HG03457 (cell line): ENCODE results near the gene EPN3.

ENCODE experiments used
- ATAC-seq: cut with Tn5 transposase; IDR thresholded peaks from one replicate; pipeline ENCODE4 v1.9.1; 2021; ENCODE audit warnings: moderate number of reproducible peaks; ENCODE audit not compliant: unreplicated experiment

The EPN3 gene

DNA sequence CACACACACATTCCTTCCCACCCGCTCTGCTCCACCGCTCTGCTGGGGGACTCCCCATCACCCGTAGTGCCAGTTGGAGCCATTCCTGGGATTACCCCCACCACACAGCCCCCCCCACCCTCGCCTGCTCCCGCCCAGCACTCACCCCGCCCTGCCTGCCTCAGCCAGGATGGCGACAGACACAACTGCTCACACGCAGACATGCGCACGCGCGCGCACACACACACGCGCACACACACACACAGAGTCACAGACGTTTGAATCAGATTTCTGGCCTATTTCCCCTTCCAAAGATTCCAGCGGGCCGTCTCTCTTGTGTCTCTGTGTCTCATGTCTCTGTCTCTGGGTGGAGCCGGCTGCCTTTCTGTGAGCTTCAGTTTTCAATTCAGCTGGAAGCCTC, 32.4 kb downstream of the EPN3 start:
- no peak for ATAC-seq

DNA sequence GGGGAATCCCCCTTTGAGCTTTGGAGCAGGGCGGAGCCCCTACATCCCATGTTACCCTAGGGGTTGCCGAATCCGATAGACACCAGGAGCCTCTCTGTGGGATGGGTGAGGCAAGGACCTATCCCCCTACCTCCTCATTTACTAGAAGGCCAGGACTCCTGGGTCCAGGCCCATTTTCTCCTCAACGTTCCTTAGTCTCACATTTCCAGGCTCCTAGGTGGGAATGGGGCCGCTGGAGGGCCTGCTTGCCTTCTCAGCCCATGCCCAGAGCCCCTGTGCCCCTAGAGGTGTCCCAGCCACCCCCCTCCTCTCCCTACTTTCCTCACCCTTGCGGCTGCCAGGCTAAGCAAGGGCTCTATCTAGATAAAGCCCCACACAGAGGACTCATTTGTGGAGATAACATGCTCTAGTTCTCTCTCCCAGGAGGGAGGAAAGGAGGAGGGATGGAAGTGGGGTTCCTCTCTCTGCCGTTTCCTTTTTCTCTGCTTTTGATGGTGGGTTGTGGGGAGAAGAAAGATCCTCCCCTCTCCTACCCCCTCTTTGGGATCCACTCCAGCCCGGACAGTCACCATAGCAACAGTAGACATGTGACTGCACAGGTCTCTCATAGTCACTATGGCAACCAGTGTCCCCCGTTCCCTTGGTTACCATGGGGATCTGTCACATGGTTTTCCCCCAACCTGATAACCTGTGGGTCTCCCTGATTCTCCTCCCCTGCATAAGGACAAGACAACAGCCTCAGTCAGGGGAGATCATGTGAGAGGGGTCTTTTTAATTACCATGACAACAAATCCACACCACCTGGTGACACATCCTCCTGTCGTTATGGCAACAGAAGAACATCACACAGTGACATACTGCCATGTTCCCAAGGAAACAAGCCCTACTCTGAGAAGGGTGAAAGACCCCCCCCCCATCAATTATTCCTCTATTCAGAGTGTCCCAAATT, 33.1 kb downstream of the EPN3 start:
- ATAC-seq: no peak

DNA sequence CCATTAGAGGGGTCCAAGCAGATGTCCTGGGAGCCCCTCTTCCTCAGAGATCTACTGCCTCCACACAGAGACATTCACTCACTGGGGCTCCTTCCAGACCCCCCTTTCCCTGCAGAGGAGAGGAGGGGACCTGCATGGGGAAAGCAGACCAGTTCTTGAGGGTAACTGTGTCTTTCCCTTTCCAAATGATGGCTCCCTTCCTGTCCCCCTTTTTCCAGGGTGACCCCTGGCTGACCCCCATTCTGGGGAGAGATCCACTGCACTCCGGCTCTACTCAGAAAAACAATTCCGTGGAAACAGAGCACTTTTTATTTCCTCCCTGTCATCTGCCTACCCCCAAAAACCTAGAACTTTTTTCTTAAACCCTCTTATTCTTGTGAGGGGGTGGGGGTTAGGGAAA, 34.4 kb downstream of the EPN3 start:
- ATAC-seq: no peak

DNA sequence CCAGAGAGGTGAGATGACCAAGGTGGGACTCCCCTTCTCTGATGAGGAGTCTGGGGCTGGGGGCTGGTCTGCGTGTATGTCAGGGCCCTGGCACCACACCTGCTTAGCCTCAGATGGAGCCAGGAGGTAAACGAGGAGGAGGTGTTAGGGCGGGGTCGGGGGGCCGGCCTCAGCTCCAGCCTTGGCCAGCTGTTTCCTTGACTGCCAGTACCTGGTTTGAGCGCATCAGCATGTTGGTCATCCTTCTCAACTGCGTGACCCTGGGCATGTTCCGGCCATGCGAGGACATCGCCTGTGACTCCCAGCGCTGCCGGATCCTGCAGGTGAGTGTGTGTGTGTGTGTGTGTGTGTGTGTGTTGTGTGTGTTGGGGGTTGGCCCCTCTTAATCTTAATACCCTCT, 36.1 kb downstream of the EPN3 start:
- no peak for ATAC-seq

DNA sequence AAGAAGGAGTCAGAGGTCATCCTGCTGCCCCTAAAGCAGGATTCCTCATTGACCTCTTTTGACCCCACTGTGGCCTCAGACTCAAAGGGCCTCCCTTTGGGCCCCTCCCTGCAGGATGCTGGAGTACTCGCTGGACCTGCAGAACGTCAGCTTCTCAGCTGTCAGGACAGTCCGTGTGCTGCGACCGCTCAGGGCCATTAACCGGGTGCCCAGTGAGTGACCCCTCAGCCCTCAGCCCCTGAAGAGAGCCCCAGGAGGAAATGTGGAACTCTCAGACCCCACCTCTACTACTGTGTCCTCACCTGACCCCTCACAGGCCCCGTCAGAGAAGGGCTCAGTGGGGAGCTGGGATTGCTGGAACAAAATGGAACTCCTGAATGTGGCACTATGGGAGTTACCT, 37.1 kb downstream of the EPN3 start:
- no peak for ATAC-seq

DNA sequence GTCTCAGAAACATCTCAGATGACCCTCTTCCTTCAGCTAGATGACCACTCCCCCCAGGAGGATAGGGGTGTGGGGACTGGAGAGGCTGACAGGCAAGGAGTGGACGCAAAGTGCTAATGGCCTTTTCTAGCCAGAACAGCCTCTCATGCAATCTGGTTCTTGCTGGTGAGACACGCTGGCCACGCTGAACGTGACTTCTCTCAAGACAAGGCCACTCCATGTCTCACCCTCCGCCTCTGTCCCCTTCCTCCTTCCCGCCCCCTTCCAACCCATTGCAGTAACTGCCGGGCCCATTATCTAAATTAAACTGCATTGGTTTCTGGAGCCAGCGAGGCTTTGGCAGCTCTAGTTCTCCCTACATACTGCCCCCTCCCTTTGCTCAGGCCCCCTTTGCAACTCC, 37.5 kb downstream of the EPN3 start:
- ATAC-seq: no peak

DNA sequence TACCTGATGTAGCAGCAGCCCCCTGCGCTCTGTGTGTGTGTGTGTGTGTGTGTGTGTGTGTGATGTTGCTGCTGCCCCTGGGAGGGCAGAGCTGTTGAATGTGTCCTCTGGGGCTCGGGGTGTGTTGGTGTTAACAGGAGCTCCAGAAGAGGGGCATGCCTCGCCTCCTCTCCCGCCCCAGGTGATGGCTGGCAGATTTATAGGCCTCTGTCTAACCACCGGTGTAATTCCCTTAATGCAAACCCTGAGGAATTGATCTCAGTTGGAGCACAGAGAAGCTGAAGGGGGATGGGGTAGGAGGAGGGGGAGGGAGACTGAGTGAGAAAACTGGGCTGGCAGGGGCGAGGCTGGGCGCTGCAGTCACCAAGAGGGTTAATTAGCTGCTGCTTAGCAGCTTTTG, 38.0 kb downstream of the EPN3 start:
- no peak for ATAC-seq

DNA sequence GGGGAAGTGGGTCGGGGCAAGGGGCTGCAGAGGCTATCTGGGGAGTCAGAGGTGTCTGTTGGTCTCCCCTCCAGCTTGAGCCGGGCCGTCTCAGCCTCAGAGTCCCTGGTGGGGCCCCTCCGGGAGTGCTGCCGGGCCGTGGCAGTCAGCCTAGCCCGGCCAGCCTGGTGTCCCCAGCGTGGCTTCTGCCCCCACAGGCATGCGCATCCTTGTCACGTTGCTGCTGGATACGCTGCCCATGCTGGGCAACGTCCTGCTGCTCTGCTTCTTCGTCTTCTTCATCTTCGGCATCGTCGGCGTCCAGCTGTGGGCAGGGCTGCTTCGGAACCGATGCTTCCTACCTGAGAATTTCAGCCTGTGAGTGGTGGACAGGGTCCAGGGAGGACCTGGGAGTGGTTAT, 39.1 kb downstream of the EPN3 start:
- no peak for ATAC-seq

DNA sequence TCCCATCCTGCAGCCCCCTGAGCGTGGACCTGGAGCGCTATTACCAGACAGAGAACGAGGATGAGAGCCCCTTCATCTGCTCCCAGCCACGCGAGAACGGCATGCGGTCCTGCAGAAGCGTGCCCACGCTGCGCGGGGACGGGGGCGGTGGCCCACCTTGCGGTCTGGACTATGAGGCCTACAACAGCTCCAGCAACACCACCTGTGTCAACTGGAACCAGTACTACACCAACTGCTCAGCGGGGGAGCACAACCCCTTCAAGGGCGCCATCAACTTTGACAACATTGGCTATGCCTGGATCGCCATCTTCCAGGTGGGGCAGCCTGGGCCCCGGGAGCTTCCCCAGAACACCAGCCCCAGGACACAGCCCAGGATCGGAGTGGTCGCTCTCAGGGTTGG, 40.0 kb downstream of the EPN3 start:
- ATAC-seq: no peak

DNA sequence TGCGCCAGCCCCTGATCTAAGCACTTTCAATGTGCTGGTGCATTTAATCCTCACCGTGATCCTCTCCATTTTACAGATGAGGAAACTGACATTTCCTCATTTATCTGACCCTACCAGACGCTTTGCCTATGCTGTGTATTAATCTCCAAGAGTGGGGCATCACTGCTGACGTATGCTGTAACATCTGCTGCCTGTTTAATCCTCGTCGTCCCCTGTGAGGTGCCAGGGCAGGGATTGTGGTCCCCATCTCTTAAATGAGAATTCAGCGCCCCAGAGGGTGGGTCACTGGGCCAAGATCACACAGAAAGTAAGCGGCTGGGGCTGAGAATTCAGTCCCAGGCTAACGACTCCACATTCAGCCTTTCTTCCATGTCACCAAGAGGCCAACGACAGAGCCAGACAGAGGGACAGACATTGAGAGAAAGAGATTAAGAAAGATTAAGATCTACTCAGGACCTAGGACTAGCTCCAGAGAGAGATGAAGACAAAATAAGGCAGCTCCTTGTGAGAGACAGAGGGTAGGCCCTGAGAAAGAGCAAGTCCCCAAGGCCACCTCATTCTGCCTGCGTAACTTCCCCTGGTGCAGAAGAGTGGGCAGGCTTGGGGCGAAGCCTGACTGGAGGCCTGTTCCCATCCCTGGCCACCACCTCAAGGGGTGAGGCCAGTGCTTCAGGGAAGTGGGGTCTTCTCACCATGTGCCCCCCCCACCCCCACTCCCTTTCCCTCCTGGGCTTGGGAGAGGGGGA, 41.5 kb downstream of the EPN3 start:
- ATAC-seq: no peak

DNA sequence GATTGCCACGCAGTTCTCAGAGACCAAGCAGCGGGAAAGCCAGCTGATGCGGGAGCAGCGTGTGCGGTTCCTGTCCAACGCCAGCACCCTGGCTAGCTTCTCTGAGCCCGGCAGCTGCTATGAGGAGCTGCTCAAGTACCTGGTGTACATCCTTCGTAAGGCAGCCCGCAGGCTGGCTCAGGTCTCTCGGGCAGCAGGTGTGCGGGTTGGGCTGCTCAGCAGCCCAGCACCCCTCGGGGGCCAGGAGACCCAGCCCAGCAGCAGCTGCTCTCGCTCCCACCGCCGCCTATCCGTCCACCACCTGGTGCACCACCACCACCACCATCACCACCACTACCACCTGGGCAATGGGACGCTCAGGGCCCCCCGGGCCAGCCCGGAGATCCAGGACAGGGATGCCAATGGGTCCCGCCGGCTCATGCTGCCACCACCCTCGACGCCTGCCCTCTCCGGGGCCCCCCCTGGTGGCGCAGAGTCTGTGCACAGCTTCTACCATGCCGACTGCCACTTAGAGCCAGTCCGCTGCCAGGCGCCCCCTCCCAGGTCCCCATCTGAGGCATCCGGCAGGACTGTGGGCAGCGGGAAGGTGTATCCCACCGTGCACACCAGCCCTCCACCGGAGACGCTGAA, 43.2 kb downstream of the EPN3 start:
- ATAC-seq: no peak

DNA sequence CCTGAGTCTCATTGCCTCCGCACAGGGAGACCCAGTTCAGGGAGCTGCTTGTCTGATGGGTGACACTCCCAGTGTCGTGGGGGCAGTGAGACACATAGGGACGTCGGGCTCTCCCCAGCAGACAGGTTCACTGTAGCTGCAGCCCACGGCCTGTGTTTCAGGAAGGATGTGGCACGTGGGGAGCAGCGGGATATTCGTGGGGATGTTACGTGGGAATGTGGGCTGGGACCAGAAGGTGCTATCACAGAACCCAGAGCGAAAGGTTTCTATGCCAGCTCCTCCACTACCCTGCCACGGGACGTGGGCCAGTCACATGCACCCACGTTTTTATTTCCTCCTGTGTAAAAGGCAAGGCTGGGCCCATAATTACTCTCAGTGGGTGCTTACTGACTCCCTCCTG, 44.3 kb downstream of the EPN3 start:
- ATAC-seq: no peak

DNA sequence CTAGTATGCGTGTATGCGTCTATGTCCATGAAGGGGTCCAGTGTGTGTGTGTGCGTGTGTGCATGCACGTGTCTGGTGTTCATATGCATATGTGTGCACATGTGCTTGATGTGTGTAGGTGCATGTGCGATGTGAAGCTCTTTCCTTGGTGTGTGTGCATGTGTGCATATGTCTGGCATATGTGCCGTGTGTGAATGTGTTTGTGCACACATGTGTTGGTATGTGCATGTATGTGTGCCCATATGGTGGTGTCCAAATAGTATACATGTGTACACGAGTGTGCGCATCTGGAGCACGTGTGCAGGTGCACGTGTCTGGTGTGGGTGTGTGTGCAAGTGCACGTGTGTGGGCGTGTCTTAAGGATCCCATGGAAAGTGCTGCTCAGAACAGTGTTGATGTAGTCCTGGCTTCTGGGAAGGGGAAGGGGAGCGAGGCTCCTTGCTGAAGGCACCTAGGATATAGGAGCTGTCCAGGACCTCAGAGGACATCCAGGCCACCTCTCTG, 45.0 kb downstream of the EPN3 start:
- no peak for ATAC-seq

DNA sequence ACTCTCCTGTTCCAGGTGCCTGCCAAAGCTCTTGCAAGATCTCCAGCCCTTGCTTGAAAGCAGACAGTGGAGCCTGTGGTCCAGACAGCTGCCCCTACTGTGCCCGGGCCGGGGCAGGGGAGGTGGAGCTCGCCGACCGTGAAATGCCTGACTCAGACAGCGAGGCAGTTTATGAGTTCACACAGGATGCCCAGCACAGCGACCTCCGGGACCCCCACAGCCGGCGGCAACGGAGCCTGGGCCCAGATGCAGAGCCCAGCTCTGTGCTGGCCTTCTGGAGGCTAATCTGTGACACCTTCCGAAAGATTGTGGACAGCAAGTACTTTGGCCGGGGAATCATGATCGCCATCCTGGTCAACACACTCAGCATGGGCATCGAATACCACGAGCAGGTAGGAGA, 45.6 kb downstream of the EPN3 start:
- no peak for ATAC-seq

DNA sequence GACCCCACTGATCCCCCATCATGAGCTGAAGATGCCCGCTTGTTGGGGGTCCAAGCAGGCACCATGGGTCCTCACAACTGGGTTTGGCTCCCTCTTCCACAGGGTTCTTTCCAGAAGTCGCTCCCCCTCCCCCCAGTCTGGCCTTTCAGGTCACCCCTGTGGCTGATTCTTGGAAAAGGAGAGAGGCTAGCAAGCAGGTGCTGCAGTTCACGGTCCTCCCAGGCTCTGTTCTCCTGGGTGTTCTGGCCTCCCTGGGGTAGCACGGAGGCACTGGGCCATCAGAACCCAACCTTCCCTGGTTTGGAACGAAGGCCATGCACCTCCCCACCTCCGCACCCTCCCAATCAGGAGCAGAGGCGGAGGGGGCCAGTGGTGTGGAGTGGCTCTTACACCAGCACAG, 46.9 kb downstream of the EPN3 start:
- no peak for ATAC-seq

DNA sequence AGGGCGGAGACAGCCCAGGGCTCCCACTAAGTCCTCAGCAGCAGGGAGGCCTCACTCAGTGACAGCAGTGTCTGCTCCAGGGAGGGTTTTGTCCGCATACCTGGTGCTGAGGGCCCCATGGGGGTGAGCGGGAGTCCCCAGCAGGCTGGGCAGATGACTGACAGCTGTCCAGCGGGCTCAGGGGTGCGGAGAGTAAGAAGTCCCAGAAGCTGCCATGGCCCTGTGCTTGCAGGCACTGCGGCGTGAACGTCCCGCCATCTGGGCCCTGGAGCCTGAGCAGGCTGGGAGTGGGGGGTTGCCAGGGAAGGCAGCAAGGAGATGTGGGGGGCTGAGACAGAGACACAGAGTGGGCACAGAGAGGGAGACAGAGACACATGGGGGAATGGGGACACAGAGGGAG, 48.1 kb downstream of the EPN3 start:
- ATAC-seq: no peak

DNA sequence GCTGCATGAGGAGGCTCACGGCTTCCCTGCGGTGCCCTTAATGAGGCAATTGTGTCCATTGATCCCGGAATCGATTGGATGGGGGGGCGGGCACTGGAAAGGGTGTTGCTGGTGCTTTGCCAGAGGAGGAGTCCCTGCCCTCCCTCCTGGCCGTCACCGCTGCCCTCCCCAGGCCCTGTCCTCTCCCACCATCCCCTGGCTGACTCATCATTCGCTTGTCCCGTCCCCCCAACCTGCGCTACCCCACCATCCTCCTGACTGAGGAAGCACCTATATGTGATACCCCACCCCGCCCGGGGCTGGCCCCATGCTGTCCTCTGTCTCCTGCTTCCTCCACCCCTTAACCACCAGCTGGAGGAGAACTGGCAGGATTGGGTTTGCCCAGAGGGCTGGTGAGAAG, 48.8 kb downstream of the EPN3 start:
- no peak for ATAC-seq

DNA sequence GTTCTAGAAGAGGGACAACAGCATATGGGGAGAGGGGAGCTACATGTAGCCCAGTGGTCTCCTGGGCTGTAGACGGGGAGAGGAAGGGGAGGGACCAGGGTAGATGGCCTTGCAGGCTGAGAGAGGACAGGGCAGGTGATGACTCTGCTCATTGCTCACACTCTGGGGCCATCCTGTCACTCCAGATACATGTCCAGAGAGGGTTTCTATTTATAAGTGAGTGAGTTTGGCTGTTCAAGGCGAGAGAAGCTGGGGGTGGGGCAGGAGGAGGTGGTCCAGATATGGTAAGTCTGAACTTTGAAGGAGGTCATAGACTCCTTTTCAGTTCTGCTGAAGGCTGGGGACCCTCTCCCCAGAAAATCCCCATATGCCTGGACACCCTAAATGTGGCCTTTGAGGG, 50.2 kb downstream of the EPN3 start:
- no peak for ATAC-seq

DNA sequence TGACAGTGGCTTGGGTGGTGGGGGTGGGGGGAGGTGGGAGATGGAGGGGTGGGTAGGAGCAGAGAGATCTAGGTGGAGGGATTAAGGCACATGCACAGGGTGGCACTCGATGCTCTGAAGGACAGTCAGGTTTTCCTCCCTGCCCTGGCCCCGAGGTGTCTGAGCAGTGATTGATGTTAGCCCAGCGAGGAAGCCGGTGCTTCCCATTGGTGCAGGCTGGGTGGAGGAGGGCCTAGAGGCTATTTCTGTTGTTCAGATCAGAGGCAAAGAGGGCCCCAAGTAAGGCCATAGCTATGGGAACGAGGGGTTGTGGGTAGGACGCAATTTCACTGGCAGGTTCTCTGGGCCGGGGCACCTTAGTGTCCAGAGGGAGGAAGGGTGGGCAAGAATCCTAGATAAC, 51.1 kb downstream of the EPN3 start:
- ATAC-seq: no peak

DNA sequence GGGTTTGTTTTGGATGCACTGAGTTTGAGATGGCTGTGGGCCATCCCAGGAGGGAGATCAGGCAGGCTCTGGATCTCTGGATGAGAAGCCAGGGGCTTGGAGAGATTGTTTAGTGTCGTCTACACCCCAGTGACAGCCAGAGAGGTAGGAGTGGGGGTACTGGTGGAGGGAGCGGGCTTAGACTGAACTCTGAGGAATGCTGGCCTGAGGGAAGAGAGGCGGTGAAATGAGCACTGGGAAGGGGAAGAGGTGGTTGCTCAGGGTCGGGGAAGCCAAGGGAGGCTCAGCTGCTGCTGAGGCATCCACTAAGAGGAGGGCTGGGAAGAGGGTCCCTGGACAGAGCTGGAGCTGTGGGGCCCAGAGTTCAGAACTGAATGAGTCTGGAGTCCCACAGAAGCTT, 51.6 kb downstream of the EPN3 start:
- ATAC-seq: no peak

DNA sequence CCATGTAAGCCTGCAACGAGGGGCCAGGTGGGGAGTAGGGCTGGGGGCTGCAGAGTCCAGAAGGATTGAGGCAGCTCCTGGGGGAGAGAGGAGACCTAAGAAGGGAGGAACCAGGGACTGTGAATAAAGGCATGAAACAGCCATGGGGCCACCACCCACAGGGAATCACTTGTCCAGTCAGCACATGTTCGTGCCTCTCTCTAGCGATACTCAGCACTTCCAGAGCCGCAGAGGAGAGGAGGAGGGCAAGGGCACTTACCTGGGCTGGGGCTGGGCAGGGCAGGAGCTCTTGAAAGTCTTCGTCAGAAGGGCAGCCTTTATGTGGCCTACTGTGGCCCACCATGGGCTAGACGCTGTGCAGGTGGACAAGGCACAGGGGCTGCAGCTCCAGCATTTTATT, 52.2 kb downstream of the EPN3 start:
- no peak for ATAC-seq

DNA sequence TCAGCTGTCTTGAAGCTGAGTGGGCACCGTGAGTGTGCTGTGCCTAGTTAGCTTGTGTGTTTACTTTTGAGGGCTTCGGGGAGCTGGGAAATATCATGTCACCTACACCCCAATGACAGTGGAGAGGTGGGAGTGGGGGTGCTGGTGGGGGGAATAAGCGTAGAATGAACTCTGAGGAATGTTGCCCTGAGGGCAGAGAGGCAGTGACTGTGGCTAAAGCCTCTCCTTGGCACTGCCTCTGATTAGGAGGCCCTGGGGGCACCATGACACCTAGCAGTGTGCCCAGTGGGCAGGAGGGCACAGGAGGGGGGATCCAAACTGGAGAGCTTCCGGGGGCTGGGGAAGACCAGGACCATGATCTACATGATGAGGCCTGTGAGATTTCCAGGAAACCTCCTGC, 52.8 kb downstream of the EPN3 start:
- no peak for ATAC-seq
